ENCODE results near the gene EHD2.

- TF ChIP-seq, protein P1, sequence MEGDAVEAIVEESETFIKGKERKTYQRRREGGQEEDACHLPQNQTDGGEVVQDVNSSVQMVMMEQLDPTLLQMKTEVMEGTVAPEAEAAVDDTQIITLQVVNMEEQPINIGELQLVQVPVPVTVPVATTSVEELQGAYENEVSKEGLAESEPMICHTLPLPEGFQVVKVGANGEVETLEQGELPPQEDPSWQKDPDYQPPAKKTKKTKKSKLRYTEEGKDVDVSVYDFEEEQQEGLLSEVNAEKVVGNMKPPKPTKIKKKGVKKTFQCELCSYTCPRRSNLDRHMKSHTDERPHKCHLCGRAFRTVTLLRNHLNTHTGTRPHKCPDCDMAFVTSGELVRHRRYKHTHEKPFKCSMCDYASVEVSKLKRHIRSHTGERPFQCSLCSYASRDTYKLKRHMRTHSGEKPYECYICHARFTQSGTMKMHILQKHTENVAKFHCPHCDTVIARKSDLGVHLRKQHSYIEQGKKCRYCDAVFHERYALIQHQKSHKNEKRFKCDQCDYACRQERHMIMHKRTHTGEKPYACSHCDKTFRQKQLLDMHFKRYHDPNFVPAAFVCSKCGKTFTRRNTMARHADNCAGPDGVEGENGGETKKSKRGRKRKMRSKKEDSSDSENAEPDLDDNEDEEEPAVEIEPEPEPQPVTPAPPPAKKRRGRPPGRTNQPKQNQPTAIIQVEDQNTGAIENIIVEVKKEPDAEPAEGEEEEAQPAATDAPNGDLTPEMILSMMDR (IDR thresholded peaks at IDR 0.05; ENCODE audit: insufficient read depth, low read depth, low read length), result no peak
- TF ChIP-seq EZH2 (IDR thresholded peaks at IDR 0.05; ENCODE audit: insufficient read depth, low read length), result no peak
Measured at GRCh38 chr19:47704656-47705055, 8.6 kb upstream of the EHD2 start.

All from astrocyte (in vitro differentiated cells and primary cell).